Measurements from ENCODE around the gene CNTN4.

DNA sequence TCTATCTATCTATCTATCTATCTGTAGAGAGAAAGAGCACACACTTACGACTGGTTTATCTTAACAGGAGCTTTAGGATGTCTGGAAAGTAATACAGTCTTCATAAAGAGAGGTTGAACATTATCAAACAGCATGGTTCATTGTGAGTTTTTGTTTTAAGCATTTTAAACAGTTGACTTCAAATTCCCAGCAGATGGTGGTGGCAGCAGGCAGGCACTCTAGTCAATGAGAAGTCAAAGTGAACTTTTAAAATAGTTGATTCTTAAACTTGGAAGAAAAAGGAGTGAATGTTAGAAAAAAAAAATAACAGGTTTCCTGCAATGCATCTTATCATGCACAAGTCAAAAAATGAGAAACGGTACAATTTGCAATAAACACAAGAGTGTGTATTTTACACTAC lies 578.8 kb downstream of the CNTN4 start:
- no peak for TF ChIP-seq POLR2A (IDR thresholded peaks at IDR 0.05)
- TF ChIP-seq, protein P1, sequence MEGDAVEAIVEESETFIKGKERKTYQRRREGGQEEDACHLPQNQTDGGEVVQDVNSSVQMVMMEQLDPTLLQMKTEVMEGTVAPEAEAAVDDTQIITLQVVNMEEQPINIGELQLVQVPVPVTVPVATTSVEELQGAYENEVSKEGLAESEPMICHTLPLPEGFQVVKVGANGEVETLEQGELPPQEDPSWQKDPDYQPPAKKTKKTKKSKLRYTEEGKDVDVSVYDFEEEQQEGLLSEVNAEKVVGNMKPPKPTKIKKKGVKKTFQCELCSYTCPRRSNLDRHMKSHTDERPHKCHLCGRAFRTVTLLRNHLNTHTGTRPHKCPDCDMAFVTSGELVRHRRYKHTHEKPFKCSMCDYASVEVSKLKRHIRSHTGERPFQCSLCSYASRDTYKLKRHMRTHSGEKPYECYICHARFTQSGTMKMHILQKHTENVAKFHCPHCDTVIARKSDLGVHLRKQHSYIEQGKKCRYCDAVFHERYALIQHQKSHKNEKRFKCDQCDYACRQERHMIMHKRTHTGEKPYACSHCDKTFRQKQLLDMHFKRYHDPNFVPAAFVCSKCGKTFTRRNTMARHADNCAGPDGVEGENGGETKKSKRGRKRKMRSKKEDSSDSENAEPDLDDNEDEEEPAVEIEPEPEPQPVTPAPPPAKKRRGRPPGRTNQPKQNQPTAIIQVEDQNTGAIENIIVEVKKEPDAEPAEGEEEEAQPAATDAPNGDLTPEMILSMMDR (IDR thresholded peaks at IDR 0.05): no peak
- TF ChIP-seq POLR2AphosphoS5 (IDR thresholded peaks at IDR 0.05; ENCODE audit: insufficient read depth in 1 of 2, low read depth in 1 of 2): no peak

Measured in vagina (tissue), 2 donors.